Measurements from ENCODE around the gene WIZ.

Gene WIZ

DNA sequence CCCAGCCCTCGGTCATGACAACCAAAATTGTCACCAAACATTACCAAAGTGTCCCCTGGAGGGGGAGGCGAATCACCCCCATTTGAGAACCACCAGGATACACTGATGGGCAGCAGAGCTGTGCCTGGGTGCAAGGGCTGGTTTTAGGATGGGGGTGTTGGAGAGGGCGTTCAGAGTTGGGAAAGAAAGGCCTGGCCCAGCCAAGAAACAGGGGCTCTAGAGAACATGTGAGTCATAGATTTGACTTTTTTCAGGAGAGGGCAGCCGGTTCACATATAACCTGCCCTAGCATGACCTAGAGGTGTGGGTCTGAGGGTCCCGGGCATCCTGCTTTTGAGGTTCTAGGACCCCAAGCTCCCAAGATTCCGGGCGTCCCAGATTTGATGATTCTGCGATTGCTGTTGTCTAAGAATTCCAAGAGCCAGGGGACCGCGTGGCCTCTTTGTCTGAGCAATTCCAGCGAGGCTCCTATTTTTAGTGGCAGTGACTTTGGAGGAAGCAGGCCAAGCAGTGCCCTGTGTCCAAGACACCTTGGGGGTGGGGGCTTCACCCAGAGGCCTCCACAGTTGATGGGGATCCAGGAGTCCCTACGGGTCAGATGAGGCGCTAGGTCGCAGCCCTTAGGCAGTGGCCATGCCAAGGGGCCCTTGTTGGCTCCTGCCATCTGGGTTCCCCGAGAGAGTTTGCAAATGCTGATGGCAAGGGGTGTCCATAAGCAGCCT is 5.1 kb downstream of the WIZ start:
- DNase-seq, result no peak

DNA sequence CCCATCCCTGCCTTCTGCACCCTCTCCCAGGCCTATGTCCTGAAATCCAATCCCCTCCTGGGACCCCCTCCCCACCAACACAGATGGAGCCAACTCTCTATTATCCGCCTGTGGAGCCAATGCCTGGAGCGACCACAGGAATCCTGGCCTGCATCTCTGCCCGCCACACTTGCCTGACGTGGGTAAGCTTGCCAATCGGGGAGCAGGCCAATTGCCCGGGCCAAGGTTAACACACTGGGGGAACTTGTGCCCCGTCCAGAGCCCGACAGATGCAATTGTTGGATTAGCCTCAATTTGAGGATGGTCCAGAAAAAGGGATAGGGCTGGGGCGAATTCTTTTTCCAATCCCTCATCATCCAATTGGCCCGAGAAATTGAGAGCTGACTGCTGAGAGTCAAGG is 5.9 kb downstream of the WIZ start:
- no peak for DNase-seq

DNA sequence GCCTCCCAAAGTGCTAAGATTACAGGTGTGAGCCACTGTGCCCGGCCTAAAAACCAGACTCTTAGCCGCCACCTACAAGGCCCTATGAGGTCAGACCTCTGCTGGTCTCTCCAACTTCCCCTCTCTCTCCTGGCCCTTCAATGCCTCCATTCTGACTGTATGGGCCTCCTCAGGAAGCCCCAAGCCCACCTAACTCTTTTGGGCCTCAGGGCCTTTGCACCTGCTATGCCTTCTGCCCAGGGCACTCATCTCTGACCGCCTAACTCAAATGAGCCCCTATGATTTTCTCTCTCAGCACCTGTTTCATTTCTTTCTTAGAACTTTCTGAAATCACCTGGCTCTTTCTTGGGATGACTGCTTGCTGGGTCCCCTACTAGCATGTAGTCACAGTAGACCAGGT is 6.4 kb downstream of the WIZ start:
- no peak for DNase-seq

DNA sequence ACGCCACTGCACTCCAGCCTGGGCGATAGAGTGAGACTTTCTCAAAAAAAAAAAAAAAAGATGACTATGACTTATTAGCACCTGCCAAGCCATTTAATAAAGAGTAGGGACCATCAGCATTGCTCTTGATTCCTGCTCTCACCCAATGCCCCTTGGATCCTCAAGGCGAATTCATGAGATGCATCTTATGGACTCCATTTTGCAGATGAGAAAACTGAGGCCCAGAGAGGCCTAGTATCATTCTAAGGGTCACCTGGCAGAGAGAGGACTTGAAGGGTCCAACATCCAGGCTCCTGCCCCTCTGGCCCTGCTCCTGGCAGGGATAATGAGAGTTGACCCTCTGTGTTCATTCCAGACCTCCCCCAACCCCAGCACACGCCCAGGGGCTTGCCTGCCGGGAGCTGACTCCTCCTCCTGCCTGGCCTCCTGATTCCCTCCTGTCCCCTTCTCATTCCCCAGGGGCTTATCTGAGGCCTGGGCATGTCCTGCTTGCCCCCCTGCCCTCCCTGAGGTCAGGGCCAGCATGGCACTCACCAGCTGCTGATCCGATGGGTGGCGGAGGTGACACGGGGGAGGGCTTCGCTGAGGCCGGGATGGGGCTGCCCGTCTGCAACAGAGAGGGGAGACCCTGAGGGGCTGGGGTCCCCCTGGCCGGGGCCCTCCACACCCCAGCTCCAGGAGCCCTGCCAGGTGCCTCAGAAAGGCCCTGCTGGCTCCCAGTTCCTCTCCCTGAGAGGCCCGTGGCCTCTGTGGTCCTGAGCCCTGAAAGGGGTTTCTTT is 7.4 kb downstream of the WIZ start:
- DNase-seq, result no peak

DNA sequence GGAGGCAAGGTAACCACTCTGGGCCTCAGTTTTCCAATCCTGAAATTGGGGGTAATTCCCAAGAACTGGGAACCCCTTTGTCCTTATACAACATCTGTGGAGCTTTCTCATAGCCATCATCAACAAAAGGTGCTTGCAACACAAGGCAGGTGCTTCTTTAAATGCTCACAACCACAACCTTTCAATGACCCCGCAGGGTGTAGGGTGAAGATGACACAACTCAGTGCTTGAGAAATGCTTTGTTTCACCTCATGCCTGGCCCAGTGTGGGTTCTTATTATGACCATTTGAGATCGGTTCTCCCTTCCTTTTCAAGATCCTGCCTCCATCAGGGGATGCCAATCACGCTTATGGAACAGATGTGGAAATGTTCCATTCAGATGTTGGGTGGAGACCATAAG is 8.4 kb downstream of the WIZ start:
- no peak for DNase-seq

DNA sequence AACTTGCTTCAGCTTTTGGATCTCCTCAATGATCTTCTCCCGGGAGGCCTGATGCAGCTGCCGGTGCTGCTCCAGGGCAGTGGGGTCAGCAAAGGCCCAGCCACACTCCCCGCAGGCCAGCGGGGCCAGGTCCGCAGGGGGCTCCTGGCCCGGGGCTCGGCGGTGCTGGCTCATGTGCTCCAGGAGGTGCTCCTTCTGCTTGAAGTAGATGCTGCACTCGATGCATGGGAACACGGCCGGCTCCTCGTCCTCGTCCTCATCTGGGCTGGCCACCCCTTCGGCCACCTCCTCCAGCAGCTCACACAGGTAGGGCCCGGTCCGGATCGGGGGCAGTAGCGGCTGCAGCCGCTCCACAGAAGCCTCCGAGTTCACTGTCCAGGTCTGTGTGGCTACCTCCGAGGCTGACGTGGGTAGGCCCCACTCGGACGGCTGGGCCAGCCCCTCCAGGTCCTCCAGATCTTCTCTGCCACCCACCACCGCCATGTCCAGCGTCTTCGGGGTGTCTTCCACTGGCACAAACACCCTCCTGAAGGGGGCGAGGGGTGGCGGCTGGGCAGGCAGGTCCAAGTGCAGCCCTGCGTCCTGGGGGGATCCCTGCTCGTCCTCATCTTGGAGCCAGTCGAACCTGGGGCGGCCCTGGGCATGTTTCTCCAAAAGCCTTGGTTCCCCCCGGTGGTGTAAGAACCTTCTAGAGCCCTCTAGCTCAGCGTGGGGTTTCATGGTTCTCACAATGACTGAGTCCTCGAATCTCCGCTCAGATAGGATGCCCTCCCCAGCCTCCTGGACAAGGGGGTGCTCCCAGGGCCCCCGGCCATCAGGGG is 9.7 kb downstream of the WIZ start:
- no peak for DNase-seq

DNA sequence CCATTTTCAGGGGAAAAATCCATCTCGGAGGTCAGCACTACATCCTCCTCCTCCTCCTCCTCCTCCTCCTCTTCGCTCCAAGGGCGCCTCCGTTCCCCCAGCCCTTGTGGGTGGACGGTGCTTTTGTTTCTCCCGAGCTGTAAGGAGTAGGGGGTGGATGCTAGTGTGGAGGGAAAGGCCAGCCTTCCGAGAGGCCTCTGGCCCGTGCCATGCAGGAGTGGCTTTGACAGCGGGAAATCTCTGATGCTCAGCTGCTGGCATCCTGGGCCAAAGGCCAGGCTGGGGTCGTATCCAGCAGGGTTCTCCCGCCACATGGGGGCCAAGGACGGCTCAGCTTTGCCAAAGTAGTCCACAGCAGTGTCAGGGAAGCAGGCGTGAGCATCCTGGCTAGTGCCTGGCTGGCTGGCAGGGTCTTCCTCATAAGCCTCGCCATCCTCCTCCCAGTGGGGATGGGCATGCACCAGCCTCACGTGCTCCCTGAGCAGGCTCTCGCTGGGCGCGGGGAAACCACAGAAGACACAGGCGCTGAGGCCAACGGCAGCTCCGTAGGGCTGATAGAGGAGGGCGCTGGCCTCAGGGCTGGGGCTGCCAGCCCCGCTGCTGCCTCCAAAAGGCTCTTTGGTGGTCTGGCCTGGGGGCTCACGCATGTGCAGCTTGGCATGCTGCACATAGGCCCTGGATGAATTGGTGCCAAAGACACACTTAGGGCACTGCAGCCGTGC is 10.5 kb downstream of the WIZ start:
- DNase-seq, result no peak

DNA sequence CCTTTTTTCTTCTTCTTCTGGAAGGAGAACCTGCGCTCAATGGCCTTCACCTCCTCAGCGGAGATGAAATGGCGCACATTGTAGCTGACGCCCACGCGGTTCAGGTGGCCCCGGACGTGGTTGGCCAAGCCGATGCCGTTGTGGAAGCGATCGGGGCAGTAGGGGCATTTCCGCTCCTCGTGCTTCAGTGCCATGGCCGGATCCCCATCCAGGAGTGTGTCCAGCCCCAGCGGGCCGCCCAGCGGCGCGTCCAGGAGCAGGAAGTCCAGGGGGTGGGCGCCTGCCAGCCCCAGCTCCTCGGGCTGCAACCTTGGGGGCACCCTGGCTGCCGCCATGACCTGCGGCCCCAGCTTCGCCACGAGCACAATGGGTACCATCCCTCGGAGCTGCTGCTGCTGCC is 11.2 kb downstream of the WIZ start:
- no peak for DNase-seq

DNA sequence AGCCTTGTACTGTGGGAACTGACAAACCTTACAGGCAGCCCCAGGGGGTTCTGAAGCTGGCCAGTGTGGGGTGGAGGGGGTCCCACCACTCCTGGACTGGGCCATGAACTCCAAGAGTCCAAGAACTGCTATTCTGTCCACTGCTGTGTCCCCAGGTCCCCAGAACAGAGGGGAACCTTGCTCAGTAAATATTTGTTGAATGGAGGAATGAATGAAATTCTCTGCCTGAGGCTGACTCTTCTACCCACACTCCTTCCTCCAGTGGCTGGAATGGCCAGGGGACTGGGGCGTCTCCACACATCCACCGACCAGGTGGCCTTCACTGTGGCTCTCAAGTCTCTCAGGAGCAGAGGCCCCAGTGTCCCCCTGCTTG is 11.6 kb downstream of the WIZ start:
- DNase-seq, result no peak

DNA sequence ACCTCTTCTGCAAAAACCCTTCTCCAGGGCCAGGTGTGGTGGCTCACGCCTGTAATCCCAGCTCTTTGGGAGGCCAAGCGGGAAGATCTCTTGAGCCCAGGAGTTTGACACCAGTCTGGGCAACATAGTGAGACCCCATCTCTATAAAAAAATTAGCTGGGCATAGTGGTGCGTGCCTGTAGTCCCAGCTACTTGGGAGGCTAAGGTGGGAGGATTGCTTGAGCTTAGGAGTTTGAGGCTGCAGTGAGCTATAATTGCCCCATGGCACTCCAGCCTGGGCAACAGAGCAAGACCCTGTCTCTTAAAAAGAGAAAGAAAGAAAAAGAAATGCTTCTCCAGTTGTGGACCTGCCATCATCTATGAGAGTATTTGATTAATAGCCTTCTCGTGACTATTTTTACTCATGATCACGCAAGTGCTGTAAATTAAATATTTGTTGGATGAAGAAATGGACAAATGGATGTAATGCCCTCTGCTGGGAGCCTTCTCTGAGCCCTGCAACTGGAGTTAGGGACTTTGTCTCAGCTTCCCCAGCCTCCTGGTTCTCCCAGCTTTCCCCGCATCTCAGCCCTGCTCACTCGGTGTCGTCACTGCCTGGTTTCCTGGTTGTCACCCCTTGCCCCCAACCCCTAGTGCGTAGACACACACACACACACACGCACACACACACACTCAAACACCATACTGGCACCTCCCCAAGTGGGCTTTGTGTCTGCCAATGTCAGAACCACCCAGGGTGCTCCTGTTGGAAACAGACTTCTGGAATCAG is 12.2 kb downstream of the WIZ start:
- DNase-seq, result no peak

DNA sequence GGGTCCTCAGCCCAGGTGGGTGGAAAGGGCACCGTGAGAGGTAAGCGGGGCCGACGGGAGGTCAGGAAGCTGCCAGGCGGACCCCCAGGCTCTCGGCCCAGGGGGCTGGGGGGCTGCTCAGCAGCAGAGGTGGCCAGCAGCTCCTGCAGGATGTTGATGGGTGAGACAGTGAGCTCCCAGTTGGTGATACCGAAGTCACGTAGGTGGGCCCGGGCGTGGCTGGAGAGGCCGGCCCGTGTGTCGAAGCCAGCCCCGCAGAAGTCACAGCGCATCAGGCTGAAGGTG is 13.0 kb downstream of the WIZ start:
- no peak for DNase-seq

DNA sequence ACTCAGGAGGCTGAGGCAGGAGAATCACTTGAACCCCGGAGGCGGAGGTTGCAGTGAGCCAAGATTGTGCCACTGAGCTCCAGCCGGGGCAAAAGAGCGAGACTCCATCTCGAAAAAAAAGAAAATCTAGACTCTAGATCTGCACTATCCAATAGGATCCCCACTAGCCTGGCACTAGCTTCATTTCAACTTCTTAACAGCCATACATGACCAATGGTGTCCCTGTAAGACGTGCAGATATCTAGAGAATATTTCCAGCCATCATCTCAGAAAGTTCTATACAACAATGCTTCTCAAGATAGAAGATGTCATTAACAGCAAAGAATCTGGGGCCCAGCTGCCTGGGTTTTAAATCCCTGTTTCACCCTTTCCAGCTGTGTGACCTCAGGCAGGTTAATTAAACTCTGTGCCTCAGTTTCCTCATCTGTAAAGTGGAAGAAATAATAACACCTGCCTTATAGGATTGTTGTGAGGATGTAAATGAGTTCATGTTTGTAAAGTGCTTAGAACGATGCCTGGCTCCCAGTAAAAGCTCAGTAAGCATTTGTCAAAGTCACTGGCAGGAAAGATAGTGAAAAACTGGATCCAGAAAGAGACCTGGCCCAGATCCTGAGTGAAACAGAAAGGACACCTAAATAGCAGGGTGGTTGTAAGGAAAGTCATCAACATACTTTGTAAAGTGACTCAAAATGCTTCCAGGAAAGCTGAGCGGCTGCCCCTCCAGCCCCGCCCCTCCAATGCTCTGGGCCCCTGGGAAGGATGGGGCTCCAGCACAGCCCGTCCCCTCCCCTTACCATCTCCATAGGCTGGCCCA is 13.5 kb downstream of the WIZ start:
- DNase-seq, result no peak

DNA sequence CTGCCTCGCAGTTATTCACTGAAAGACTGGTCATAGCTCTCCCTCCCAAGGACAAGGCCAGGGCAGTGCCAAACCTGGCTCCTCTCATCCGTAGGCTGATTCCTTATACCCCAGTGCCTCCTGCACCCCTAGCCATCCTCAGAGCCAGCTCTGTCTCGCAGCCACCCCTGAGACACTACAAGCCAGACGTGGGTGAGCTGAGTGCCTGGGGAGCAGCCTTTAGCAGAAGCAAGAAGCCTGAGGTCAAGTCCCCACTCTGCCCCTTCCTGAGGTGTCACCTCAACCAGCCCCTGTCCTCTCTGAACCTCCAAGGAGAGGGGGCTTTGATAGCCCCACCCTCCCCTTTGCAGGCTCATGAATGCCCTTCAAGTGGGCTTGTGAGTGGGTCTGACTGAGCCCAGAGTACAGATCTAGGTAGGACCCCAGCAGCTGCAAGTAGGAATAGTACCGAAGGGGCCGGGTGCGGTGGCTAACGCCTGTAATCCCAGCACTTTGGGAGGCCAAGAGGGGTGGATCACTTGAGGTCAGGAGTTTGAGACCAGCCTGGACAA is 16.2 kb downstream of the WIZ start:
- no peak for DNase-seq

DNA sequence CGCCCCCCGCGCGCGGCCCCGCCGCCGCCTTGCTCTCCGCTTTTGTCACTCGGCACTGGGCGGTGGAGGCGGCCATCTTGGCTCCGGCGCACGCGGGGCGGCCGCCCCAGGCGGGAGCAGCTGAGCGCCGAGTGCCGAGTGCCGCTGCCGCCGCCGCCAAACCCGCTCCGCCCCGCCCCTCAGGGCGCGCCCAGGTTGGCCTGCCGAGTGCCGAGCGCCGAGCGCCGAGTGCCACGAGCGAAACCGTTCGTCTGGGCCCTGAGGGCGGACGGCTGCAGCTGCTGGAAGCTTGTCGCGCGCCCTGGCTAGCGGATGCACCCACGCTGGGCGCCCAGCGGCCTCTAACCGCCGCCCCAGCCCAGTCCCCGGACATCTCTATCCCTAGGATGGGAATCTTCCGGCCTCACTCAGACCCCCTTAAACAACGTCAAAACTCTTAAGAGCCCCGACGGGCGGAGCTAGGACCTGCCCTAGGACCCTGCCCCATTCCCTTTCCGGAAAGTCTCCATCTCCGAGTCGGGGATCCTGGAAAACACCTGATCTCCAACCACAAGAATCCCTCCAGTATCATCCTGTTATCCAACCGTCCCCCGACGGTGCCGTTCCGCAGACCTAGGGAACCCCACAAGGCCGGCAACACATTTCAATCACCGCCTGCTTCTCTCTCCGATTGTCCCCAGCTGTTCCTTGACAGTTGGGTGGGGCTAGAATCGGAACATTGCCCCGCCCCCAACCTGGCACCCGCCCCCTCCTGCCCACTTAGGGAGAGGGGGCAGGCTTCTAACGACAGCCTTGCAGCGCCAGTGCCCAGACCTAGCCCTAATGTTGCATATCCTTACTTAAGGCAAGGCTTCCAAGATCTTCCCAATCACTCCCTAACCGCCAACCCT is 16.9 kb downstream of the WIZ start:
- DNase-seq, result peak; percentile 93

DNA sequence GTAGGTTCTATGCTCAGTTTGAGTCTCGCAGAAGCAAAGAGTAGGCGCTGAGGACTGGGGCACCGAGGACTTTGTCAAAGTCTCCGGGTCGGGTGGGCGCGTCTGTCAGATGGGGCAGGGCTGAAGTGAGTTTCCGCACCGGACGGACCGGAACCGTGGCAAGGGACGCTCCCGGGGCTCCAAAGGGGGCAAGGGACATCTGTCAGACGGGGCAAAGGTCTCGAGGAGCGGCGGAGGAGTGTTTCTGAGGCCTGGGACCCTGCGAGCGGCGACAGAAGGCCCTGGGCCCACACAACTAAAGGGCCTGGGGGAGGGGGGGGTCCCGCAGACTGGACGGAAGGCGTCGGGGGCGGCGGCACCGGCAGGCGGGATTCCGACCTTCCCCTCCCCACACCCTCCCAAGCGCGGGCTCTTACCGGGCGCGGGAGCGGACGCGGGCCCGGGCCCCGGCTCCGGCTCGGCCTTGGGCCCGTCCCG is 17.7 kb downstream of the WIZ start:
- peak; percentile 34 for DNase-seq

DNA sequence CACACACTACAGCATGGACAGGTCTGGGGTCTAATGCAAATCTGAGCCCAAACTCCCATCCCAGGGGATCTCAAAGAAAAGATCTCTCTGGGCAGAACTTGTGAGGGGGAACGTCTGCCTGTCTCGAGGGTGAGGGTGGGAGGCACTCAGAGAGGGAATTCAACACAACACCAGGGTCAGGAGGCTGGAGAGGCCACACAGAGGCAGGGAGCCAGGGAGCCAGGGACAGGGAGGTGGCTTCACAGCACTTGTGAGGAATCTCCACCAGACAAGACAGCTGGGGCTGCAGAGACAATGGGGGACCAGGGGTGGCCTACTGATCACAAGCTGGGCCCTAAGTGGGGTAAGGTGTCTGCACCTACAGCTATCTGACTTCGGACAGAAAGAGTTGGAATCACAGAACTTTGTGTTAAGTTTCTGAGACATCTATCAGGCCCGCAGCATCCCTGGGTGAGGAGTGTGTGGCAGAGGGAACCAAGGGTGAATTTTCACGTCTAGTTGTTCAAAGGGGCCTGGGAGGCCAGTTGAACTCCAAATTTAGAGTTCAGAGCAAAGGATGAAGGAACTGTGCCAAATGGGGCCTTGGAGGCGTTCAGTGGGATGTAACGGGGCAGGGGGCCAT is 18.2 kb downstream of the WIZ start:
- DNase-seq, result no peak

DNA sequence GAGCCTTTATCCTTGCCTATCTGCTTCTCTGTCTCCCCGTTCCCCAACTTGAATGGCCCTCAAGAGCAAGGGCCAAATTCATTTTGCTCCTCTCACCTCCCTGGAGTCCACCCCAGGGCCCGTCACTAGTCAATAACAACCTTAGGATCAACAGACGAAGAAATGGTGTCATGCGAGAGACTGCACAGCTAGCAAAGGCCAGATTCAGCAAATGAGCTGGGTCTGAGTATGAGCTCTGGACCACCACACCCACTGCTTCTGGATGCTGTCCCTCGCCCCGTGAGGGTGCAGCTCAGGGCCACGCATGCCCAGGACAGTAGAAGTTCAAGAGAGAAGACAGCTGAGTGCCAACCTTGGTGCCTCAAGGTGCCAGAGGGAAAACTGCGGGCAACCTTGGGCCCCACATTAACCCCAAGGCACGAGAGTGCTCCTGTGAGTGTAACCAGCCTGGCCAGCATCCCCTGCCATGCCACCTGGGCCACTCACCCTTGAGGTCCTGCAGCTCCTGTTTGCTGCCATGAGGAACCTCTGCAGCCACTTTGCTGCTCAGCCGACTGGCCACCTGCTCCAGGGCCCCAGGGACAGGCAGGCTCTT is 19.1 kb downstream of the WIZ start:
- DNase-seq, result no peak

DNA sequence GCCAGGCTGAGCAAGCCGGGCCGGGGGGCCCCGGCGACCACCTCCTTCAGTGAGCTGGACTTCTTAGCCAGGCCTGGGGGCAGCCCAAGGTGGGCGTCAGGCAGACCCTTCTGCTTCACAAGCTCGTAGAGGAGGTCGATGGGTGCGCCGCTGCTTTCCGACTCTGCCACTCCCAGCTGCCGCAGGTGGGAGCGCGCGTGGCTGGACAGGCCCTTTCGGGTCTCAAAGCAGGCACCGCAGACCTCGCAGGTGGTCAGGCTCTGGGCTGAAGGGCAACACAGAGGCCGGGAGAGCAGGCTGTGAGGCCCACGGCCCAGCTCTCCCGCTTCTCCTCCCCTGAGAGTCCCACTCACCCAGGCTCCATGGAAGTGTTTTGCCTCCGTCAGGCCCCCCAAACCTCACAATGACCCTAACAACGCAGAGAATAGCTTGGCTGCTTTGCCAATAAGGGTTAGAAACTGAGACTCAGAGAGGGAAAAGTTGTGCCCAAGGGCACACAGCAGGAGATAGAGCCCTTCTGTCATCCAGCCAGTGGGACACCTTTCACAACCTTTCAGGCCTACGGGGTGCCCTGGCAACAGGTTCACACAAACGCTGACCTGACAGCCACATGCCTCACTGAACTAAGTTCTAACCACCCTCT is 19.8 kb downstream of the WIZ start:
- no peak for DNase-seq
